AG09309 (cell line): ENCODE data around the gene DCUN1D3.
A peak's percentile ranks its signal among the peaks of the same experiment; 100 is the strongest.

ENCODE experiments used
- DNase-seq: peaks from one replicate; pipeline ENCODE4 v3.0.0-alpha.2; 2010; ENCODE audit warnings: low read depth
- H3K4me3 ChIP-seq: 2 replicates; pipeline ENCODE4 v1.5.1; 2011; ENCODE audit warnings: mild to moderate bottlenecking, low read depth, low read length, moderate library complexity; ENCODE audit not compliant: control insufficient read depth
- CTCF ChIP-seq: IDR thresholded peaks from 2 replicates; pipeline ENCODE4 v1.5.1; 2011; ENCODE audit warnings: mild to moderate bottlenecking, low read depth, low read length, inconsistent platforms; ENCODE audit not compliant: insufficient read depth, control insufficient read depth; ENCODE audit errors: missing control alignments

Gene DCUN1D3

GRCh38 chr16:20906341-20907255 is 6.4 kb upstream of the DCUN1D3 start:
- DNase-seq: peak; percentile 78
- no peak overlapping the region for H3K4me3 ChIP-seq
- TF ChIP-seq CTCF: no peak

- DNase-seq: no peak
- H3K4me3 ChIP-seq: no peak overlapping the region
- no peak for TF ChIP-seq CTCF
Observed at GRCh38 chr16:20905576-20905975, 5.4 kb upstream of the DCUN1D3 start.

GRCh38 chr16:20904507-20905081 is 4.4 kb upstream of the DCUN1D3 start:
- no peak overlapping the region for H3K4me3 ChIP-seq

GRCh38 chr16:20903899-20904506 is 3.8 kb upstream of the DCUN1D3 start:
- H3K4me3 ChIP-seq: no peak overlapping the region
- no peak for DNase-seq
- TF ChIP-seq CTCF: no peak

More at GRCh38 chr16:20904507-20905081, 4.4 kb upstream of the DCUN1D3 start:
- peak; percentile 63 for DNase-seq
- no peak for TF ChIP-seq CTCF

GRCh38 chr16:20903116-20903898 is 3.1 kb upstream of the DCUN1D3 start:
- DNase-seq: no peak
- no peak overlapping the region for H3K4me3 ChIP-seq
- no peak for TF ChIP-seq CTCF

- H3K4me3 ChIP-seq: no peak overlapping the region
- DNase-seq: no peak
- no peak for TF ChIP-seq CTCF
Observed at GRCh38 chr16:20902426-20902825, 2.3 kb upstream of the DCUN1D3 start.
